ENCODE data around the gene BRSK2.

DNA sequence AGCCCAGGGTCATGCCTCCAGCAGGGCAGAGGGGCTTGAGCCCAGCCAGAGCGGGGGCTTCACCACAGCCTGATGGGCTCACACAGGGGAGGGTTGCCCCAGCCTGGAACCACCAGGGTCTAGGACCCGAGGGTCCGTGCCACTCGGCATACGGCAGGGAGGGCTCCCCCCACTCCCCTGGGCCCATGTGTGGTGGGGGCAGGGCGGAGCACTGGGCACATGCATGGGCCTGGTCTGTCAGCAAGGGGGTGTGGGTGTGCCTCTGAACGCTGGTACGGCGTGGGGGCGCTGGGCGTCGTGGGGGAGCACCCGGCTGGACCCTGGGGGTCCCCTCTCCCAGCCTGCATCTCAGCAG, 67.6 kb downstream of the BRSK2 start:
- TF ChIP-seq CTCF (IDR thresholded peaks at IDR 0.05; ENCODE audit: insufficient read depth, low read depth, low read length) (no peak), EZH2 (IDR thresholded peaks at IDR 0.05; ENCODE audit: insufficient read depth, low read length) (no peak)
